ENCODE data around the gene KDM3A.

Gene KDM3A

DNA sequence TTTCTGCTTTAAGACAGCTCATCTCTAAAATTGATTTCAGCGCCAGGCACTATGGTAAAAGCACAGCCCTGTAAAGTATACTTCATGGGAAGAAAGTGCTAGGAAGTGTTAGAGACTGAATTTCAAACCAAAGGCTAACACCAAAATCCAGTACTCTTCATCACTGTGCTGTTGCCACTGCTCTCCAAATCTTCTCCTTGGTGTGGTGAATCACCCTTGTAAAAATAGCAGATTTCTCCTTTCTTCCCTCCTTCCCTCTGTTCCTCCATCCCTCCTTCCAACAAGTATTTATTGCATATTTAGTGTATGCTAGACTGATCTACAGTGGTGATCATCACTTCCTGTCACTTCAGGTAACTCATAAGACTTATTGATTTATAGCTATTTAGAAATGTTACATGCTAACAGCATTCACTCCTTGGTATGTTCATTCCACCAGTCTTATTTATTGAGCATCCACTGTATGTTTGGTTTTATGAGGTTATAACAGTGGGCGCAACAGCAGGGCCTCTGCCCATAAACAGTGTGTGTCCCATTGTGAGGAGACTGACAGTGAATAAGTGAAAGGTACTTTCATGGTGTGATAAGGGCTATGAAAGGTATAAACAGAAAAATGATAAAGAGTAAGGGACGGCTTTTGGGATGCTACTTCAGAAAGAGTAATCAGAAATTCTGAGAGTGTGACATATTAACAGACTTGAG is 20.0 kb downstream of the KDM3A start:
- peaks cover 100% of the 10 kb centered on the region for H3K36me3 ChIP-seq (ENCODE audit: control insufficient read depth, insufficient read depth, low read length, severe bottlenecking)
- peaks cover 9% of the 10 kb centered on the region for H3K4me1 ChIP-seq (ENCODE audit: control insufficient read depth, insufficient read depth, low read length)
- no peak overlapping the region for H3K4me3 ChIP-seq (ENCODE audit: low read length)
- no peaks in the 10 kb centered on the region for H3K27me3 ChIP-seq (replicated peaks; ENCODE audit: control insufficient read depth, insufficient read depth, low read length)
- no peak for DNase-seq (ENCODE audit: low read depth)
- H3K9me3 ChIP-seq (ENCODE audit: control insufficient read depth, low read length) = no peaks in the 10 kb centered on the region
- H3K9ac ChIP-seq (ENCODE audit: low read length) = no peak overlapping the region

DNA sequence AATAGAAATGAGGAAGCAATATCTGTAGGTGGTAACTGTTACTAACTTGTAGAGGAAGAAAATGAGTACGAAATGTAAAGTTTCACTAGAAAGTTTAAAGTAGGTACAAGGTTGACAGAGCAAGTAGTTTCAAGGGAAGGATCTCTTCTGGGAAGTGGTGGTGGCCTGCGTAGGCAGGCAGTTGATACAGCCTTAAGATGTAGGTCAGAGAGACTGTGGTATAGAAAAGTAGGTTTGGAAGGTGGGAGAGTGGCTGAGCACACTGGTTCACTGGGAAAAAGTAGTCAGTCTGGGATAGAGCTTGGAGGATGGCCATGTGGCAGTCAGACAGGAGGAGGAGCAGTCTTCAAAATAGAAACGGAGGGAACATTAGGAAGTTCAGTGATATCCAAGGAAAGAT is 23.5 kb downstream of the KDM3A start:
- no peaks in the 10 kb centered on the region for H3K27me3 ChIP-seq (replicated peaks; ENCODE audit: control insufficient read depth, insufficient read depth, low read length)
- H3K9me3 ChIP-seq (ENCODE audit: control insufficient read depth, low read length) = no peaks in the 10 kb centered on the region
- no peak for DNase-seq (ENCODE audit: low read depth)
- peaks cover 100% of the 10 kb centered on the region for H3K36me3 ChIP-seq (ENCODE audit: control insufficient read depth, insufficient read depth, low read length, severe bottlenecking)
- H3K4me1 ChIP-seq (ENCODE audit: control insufficient read depth, insufficient read depth, low read length) = peaks cover 9% of the 10 kb centered on the region
- no peak overlapping the region for H3K9ac ChIP-seq (ENCODE audit: low read length)
- no peak overlapping the region for H3K4me3 ChIP-seq (ENCODE audit: low read length)

DNA sequence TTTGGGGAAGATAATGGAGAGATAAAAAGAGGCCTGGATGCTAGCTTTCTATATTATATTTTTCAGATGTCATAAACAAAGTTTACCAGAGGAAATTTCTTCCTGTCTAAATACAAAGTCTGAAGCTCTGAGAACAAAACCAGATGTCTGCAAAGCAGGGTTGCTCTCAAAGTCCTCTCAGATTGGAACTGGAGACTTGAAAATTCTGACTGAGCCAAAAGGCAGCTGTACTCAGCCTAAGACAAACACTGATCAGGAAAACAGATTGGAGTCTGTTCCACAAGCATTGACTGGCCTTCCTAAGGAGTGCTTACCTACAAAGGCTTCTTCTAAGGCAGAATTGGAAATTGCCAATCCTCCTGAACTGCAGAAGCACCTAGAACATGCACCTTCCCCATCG is 25.1 kb downstream of the KDM3A start:
- Histone ChIP-seq H3K9ac (ENCODE audit: low read length) (no peak overlapping the region), H3K9me3 (ENCODE audit: control insufficient read depth, low read length) (no peaks in the 10 kb centered on the region), H3K27me3 (replicated peaks; ENCODE audit: control insufficient read depth, insufficient read depth, low read length) (no peaks in the 10 kb centered on the region), H3K36me3 (ENCODE audit: control insufficient read depth, insufficient read depth, low read length, severe bottlenecking) (peaks cover 97% of the 10 kb centered on the region), H3K4me3 (ENCODE audit: low read length) (no peak overlapping the region), H3K4me1 (ENCODE audit: control insufficient read depth, insufficient read depth, low read length) (peaks cover 9% of the 10 kb centered on the region)
- DNase-seq (ENCODE audit: low read depth) = peak; percentile 61

DNA sequence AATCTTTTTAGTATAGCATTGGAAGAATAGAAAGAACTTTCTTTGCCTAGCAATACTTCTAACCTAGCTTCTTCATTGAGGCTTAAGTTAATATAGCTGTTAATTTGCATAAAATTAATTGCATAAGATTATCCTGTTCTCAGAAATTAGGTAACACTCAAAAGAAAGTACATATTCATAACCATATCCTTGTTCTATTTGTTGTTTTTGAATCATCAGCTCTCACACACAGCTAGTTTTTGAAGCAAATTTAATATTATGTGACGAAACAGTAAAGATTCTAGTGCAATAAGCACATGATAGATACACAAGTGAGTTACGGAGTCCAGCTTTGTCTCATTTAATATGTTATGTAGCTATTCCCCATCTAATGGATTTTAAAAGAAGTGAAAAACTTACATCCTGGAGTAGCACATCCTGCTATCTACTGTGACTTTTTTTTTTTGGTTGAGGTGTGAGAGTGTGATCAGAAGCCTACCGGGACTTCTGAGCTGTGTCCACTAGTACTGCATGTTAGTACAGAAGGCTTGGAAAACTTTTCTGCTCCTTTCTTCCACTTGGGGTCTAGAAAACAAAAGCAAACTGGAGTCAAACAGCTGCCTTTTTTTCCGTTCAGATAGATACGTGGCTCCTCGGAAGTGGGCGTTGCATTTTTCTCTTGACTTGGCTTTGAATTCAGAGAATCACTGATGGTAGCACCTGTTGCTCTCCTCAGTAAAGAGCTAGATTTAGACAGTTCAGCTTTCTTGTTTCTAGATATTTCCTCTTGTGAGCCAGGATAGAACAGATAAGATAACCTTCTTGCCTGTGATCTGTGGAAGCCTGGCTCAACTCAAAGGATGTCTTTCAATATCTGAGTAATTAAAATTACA is 27.2 kb downstream of the KDM3A start:
- DNase-seq (ENCODE audit: low read depth) = no peak
- H3K36me3 ChIP-seq (ENCODE audit: control insufficient read depth, insufficient read depth, low read length, severe bottlenecking) = peaks cover 95% of the 10 kb centered on the region
- no peaks in the 10 kb centered on the region for H3K27me3 ChIP-seq (replicated peaks; ENCODE audit: control insufficient read depth, insufficient read depth, low read length)
- H3K9ac ChIP-seq (ENCODE audit: low read length) = no peak overlapping the region
- H3K4me3 ChIP-seq (ENCODE audit: low read length) = no peak overlapping the region
- no peaks in the 10 kb centered on the region for H3K9me3 ChIP-seq (ENCODE audit: control insufficient read depth, low read length)
- peaks cover 9% of the 10 kb centered on the region for H3K4me1 ChIP-seq (ENCODE audit: control insufficient read depth, insufficient read depth, low read length)

- Histone ChIP-seq H3K36me3 (ENCODE audit: control insufficient read depth, insufficient read depth, low read length, severe bottlenecking) (peaks cover 90% of the 10 kb centered on the region), H3K9ac (ENCODE audit: low read length) (no peak overlapping the region), H3K27me3 (replicated peaks; ENCODE audit: control insufficient read depth, insufficient read depth, low read length) (no peaks in the 10 kb centered on the region), H3K4me1 (ENCODE audit: control insufficient read depth, insufficient read depth, low read length) (peaks cover 9% of the 10 kb centered on the region), H3K4me3 (ENCODE audit: low read length) (no peak overlapping the region), H3K9me3 (ENCODE audit: control insufficient read depth, low read length) (no peaks in the 10 kb centered on the region)
- no peak for DNase-seq (ENCODE audit: low read depth)
Measured at GRCh38 chr2:86470890-86471289, 29.7 kb downstream of the KDM3A start.

GRCh38 chr2:86471637-86472036 is 30.5 kb downstream of the KDM3A start:
- Histone ChIP-seq H3K4me1 (ENCODE audit: control insufficient read depth, insufficient read depth, low read length) (peaks cover 16% of the 10 kb centered on the region), H3K36me3 (ENCODE audit: control insufficient read depth, insufficient read depth, low read length, severe bottlenecking) (peaks cover 83% of the 10 kb centered on the region), H3K9ac (ENCODE audit: low read length) (no peak overlapping the region), H3K9me3 (ENCODE audit: control insufficient read depth, low read length) (no peaks in the 10 kb centered on the region), H3K27me3 (replicated peaks; ENCODE audit: control insufficient read depth, insufficient read depth, low read length) (no peaks in the 10 kb centered on the region), H3K4me3 (ENCODE audit: low read length) (no peak overlapping the region)
- DNase-seq (ENCODE audit: low read depth) = no peak

DNA sequence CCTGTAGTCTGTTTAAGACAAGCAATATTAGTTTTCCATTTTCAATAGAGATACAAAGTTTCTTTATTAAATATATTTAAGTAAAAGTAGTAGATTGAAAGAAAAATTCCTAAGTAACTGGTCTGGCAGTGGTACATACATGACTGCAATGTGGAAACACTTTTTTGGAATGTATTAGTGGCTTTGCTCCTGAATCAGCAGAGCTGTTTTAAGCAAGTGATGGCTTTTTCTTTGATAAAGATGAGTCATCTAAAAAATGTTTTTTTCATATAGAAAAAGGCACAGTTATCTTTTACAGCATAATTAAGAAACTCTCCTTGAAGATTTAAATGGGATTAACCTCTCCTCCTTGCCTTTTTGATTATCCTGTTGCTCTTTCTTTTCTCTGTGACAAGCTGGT is 34.9 kb downstream of the KDM3A start:
- H3K9ac ChIP-seq (ENCODE audit: low read length) = peak overlapping the region; percentile 24
- H3K36me3 ChIP-seq (ENCODE audit: control insufficient read depth, insufficient read depth, low read length, severe bottlenecking) = peaks cover 70% of the 10 kb centered on the region
- H3K4me3 ChIP-seq (ENCODE audit: low read length) = peak overlapping the region; percentile 20
- DNase-seq (ENCODE audit: low read depth) = peak; percentile 67
- H3K27me3 ChIP-seq (replicated peaks; ENCODE audit: control insufficient read depth, insufficient read depth, low read length) = no peaks in the 10 kb centered on the region
- no peaks in the 10 kb centered on the region for H3K9me3 ChIP-seq (ENCODE audit: control insufficient read depth, low read length)
- peaks cover 47% of the 10 kb centered on the region for H3K4me1 ChIP-seq (ENCODE audit: control insufficient read depth, insufficient read depth, low read length)

DNA sequence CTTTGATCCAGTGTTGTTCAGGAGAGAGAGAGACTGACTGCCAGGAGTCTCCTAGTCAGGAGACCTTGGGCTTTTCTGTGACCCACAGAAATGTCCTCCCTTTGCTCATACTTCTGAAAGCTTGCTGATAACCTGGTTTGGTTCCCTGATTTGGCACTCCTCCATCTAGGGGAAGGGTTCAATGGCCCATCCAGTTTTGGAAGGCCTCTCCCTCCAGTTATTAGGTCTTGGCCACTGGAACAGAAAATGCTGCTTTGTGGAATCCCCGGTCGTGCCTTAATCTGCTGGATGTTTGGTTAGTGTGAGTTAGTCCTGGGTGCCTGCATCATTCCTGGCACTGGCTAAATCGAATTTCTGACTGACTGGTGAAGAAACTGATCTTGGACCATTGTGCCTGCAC is 35.7 kb downstream of the KDM3A start:
- no peak for DNase-seq (ENCODE audit: low read depth)
- peak overlapping the region; percentile 16 for H3K9ac ChIP-seq (ENCODE audit: low read length)
- H3K27me3 ChIP-seq (replicated peaks; ENCODE audit: control insufficient read depth, insufficient read depth, low read length) = no peaks in the 10 kb centered on the region
- peaks cover 68% of the 10 kb centered on the region for H3K36me3 ChIP-seq (ENCODE audit: control insufficient read depth, insufficient read depth, low read length, severe bottlenecking)
- no peaks in the 10 kb centered on the region for H3K9me3 ChIP-seq (ENCODE audit: control insufficient read depth, low read length)
- peaks cover 56% of the 10 kb centered on the region for H3K4me1 ChIP-seq (ENCODE audit: control insufficient read depth, insufficient read depth, low read length)
- H3K4me3 ChIP-seq (ENCODE audit: low read length) = peak overlapping the region; percentile 20

DNA sequence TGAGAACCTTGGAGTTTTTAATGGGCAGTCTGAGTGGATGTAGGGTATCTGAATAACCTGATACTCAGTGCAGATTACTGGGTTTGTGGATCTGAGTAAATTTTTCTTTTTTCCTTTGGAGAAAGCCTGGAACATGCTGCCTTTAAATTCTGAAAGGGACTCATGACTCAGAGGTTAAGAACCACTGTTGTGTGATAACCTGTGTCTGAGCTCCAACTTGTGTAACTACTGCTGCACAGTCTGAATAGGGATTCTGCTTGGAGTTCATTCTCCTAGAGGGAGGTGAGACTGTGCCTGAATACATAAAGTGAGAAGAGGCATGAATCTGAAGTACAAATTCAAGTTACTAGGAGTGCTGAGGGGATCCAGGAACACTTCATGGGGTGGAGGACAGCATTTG is 36.2 kb downstream of the KDM3A start:
- H3K4me1 ChIP-seq (ENCODE audit: control insufficient read depth, insufficient read depth, low read length) = peaks cover 60% of the 10 kb centered on the region
- no peaks in the 10 kb centered on the region for H3K27me3 ChIP-seq (replicated peaks; ENCODE audit: control insufficient read depth, insufficient read depth, low read length)
- H3K9ac ChIP-seq (ENCODE audit: low read length) = no peak overlapping the region
- H3K36me3 ChIP-seq (ENCODE audit: control insufficient read depth, insufficient read depth, low read length, severe bottlenecking) = peaks cover 69% of the 10 kb centered on the region
- H3K4me3 ChIP-seq (ENCODE audit: low read length) = no peak overlapping the region
- no peaks in the 10 kb centered on the region for H3K9me3 ChIP-seq (ENCODE audit: control insufficient read depth, low read length)
- peak; percentile 17 for DNase-seq (ENCODE audit: low read depth)

- Histone ChIP-seq H3K9me3 (ENCODE audit: control insufficient read depth, low read length) (no peaks in the 10 kb centered on the region), H3K4me3 (ENCODE audit: low read length) (no peak overlapping the region), H3K36me3 (ENCODE audit: control insufficient read depth, insufficient read depth, low read length, severe bottlenecking) (peaks cover 71% of the 10 kb centered on the region), H3K27me3 (replicated peaks; ENCODE audit: control insufficient read depth, insufficient read depth, low read length) (no peaks in the 10 kb centered on the region), H3K9ac (ENCODE audit: low read length) (peak overlapping the region; percentile 47), H3K4me1 (ENCODE audit: control insufficient read depth, insufficient read depth, low read length) (peaks cover 70% of the 10 kb centered on the region)
- DNase-seq (ENCODE audit: low read depth) = no peak
Measured at GRCh38 chr2:86480105-86480504, 38.9 kb downstream of the KDM3A start.

DNA sequence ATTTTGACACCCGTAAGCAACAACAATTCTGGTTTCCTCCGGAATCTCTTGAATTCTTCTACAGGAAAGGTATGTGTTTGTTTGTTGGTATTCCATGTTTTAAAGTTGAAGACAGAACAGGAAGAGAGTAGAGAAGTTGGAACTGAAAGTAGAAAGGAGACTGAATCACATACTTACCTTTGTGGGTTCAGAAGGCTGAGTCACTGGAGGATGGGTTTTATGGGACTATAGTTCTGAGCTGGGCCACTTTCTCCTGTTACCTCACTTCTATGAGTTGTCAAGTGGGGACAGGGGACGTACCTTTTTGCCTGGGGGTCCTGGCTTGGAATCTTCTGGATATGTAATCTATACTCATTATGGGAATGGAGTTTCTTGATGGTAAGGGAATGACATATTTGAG is 40.9 kb downstream of the KDM3A start:
- Histone ChIP-seq H3K27me3 (replicated peaks; ENCODE audit: control insufficient read depth, insufficient read depth, low read length) (no peaks in the 10 kb centered on the region), H3K9ac (ENCODE audit: low read length) (no peak overlapping the region), H3K4me3 (ENCODE audit: low read length) (peak overlapping the region; percentile 34), H3K4me1 (ENCODE audit: control insufficient read depth, insufficient read depth, low read length) (peaks cover 54% of the 10 kb centered on the region), H3K36me3 (ENCODE audit: control insufficient read depth, insufficient read depth, low read length, severe bottlenecking) (peaks cover 86% of the 10 kb centered on the region), H3K9me3 (ENCODE audit: control insufficient read depth, low read length) (no peaks in the 10 kb centered on the region)
- peak; percentile 18 for DNase-seq (ENCODE audit: low read depth)

Measured in adipocyte (in vitro differentiated cells).